NCI-H1105 (cell line): ENCODE results near the gene IL1R2.

Experiments
- DNase-seq: peaks from one replicate; lab custom pipeline; 2025; lab: John Stamatoyannopoulos, UW

Gene IL1R2

DNA sequence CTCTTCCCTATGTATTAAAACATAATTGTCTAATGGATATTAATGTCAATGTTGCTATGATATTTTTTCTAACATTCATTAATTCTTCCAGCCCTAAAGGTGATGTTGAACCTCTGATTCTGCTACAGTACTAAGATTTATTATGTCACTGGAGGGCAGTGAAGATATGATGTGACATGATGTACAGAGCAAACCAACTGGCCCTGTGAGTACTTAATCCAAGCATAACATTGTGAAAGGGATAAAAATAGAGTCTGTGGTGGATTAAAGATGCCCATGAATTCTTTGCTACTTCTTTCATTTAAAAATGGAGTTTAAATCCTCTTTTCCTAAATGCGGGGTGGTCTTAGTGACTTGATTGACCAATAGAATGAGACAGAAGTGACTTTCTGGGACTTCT lies 51.8 kb downstream of the IL1R2 start:
- no peak for DNase-seq

DNA sequence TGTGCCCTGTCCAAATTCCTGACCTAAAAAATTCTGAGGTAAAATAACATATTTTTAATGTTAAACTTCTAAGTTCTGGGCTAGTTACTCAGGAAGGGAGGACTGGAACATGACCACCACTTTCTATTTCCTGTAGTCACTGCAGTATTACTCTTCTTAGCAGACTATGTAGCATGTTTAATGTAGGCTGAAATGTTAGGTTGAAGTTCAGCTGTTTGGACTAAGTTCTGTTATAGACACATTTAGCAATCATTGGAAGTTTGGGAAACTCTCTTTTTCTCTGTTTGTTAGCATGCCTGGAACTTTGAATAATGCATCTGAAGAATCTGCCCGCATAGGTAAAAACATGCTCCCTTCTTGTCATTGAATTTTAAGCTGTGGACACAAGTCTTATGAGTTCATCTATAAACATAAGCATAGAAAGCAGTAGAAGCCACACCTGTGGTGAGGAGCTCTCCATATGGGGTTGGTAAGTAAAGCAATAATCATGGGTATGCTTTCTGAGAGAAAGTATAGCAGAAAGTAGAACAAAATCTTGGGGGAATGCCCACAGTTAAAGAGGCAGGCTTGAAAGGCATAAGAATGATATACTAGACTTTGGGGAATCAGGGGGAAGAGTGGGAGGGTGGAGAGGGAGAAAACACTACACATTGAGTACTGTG lies 52.6 kb downstream of the IL1R2 start:
- DNase-seq, result no peak

DNA sequence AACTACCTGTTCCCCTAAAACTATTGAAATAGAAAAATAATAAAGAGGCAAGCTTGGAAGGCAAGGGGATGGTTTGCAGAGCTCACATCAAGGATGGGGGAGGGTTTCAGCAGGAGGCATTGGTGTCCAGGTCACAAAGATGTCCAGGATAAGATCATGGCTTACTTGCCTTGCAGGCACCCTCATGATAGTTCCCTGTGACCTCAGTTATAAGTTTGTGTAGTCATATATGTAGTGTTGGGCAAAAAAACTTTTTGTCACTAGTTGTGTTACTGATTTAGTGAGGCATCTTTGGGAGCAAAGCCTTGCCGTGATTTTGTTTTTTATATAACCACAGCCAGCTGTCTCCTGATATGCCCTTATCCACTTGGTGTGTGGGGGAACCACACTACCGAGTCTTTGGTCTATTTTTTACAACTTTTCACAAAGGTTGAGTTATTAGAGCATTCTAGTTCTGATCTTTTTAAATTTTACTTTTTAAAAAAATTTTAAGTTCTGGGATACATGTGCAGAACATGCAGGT lies 53.3 kb downstream of the IL1R2 start:
- DNase-seq, result no peak

DNA sequence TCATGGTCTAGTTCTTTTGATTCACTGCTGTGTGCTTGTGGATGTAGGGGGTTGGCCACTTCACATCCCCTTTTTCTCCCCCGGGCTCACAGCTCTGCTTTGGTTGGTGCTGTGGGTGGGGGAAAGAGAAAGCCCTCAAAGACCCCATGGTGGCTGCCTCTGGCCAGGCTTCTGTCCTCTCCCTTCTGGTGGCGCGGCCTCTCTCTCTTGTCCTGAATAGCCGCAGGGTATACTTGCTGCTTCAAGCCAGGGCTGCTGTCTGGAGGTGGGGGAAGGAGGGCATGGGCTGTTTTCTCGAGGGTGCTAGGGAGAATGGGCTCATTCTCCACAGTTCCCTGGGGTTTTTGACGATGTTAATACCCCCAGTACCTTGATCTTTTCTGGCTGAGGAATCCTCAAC lies 53.9 kb downstream of the IL1R2 start:
- DNase-seq, result no peak

DNA sequence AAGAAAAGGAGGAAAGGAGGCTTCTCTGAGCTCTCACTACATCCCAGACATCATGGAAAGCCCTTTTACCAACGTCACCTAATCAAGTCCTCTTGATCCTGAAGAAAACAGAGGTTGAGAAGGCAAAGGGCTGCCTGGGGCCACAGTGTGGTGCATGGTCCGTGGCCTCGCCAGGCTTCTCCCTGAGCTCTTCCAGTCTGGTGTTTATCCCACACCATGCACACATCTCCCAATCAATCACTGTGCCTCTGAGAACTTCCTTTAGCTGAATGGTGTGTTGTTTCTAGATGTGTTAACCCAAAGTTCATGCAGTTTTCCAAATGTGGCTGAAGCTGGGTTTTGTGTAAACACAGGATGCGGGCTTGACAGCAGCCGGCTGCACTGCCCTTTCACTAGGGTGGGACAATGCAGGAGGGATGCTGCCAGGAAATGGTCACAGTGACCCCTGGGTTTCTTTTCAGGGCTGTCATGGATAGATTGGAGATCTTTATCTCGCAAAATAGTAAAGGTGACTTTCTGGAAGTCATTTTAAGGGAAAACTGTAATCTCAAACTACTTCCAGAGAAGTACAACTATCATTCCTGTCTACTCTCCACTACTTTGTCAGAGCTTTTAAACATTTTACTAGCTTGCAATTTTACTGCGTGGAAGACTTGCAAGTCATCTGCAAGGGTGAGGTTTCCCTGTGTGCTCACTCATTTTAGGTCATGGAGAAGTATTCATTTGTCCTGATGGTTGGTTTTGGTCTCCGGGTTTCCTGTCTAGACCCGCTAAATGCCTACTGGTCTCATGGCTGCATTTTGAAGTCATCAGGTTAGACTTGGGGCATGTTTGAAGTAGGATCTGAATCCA lies 54.6 kb downstream of the IL1R2 start:
- no peak for DNase-seq

DNA sequence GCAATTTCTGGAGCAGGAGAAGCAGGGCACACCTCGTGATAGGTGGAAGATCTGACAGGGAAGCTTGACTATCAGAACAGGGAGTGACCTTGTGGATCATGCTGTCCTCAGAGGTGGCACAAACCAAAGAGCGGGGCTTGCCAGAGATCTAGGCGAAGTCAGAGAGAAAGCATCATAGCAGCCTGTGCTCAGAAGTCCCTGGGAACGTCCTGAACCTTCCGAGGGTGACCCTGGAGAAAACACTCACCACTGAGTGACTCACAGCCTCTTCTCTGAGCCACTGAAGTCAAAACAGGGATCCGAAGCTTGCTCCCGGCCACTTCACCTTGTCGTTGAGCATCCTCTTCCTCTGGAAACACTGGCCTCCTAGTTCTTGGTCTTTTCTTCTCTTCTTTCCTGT lies 56.7 kb downstream of the IL1R2 start:
- no peak for DNase-seq

DNA sequence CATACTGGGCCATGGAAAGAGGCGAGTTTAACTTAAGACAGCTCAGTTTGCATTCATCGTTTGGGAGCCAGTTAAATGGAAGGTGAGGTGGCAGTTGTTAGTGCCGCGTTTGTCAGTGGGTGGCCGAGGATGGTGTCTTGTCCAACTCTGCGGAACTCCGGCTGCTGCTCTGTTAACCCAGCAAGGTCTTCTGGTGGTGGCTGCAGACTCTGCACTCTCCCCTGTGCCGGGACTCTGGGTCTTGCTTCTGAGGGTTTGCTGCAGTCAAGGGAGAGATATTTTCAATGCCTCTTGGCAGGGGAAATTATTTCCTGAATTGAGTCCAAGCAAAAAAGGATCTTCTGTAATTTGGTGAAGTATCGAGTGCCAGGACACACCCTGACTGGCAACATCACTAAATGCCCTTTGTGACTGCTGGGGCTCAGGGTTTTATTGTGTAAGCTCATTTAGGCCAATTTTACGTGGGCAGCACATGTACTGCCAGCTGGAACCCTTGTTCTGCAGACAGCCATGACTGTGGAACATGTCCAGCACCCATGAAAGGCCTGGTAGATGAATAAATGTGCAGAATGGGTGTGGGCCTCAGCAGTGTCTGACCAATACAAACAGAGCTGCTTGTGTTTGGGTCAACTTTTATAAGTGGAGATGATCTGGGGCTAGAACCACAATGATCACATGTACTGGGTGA lies 58.1 kb downstream of the IL1R2 start:
- no peak for DNase-seq

DNA sequence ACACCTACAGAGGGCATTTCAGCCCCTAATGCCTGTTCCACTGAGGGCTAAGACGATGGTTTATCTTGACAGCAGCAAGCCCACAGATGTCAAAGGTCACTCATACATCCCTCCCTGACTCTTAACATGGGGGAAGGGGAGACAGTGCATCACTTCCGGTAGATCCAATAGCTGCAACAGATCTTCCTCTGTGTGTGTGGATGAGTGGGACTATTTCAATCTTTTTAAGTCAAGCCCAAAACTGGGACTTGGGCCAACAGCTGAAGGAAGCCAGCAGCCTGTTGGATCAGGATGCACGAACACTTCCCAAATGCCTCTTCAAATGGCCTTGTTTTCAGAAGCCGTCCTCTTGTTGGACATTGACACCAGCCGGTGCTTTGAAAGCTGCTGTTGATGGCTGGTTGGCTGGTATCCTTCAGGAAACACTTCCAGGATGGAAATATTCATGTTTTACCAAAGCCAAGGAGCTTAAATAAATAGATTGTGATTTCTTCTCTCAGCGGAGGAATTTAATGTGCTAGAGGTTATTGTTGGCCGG lies 59.2 kb downstream of the IL1R2 start:
- DNase-seq, result no peak

DNA sequence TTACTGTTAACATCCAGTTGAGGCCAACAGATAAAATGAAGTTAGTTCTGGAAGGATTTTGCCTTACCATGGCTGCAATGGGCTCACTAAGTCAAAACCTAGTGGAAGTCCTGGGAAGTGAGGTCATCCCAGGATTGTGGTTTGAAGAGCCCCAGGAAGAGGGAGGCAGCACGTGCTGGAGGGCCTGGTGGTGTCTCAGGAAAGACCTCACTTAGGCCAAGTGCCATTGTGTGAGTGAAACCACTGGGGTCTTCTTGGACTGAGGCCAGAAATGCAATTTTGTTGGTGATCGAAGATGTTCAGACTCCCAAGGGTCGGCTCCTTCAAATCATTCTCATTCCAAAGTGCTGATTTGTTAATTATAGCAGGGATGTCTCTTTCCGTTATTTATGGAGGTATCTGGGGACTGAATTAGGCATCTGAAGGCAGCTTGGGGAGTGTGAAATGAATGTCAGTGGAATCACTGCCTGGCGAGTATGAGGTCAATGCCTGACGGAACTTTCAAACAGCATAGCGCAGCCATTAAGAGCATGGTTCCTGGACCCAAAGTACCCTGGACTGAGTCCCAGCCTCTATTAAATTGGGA lies 60.0 kb downstream of the IL1R2 start:
- no peak for DNase-seq

DNA sequence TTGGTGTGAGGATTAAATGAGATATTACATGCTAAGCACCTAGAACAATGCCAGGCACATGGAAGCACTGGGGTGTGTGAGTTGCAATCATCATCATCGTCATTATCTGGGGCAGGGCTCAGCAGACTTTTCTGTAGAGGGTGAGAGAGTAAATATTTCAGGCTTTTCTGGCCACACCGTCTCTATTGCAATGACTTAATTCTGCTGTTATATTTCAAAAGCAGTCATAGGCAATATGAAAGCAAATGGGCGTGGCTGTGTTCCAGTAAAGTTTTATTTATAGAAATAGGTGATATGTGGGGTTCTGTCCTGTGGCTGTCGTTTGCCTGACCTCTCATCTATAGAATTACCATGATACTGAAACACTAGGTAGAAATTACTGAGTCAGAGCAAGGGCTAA lies 60.6 kb downstream of the IL1R2 start:
- no peak for DNase-seq

DNA sequence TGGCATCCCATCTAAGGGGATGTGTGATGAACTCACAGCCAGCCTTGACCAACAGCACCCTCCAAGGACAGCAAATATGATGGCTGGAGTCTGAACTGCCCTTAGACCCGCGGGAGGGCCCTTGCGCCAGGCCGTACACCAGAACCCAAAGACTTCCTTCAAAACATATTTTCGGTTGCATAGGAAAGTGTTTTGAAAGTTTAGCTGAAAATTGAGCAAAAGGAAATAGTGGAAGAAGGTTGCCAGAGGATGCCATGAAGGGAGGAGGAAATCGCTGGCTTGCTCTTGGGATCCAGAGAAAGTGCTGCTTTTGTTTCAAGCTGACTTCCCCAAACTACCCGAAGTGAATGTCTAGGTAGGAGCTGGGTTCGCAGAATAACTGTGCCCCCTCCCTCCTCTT lies 61.3 kb downstream of the IL1R2 start:
- no peak for DNase-seq

DNA sequence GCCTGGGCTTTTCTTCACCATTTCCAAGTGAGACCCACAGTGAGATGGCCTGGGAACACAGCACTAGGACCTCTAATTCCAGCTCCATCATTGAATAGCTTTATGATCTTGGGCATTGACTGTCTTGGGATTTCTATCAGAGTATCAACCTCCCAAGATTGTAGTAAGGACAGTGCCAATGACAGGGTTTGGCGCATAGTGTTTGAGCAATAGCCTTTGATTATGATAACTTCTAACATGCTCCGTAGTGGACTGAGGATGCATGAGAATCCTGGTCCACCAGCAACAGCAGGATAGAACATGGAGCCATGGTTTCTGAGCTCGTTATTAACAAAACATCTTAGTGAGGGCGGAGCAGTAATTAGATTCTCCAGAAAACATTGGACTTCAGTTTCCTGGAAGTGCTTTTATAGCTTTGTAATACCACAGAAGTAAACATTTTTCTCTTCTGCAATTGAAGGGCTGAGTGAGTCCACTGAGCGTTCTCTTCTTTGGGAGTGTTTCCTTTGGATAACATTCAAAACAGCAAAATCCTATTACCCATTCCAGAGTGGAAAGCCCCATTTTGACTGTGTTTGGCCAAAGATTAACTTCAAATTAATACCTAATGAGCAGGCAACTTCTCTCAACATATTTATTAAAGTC lies 63.7 kb downstream of the IL1R2 start:
- DNase-seq, result no peak

DNA sequence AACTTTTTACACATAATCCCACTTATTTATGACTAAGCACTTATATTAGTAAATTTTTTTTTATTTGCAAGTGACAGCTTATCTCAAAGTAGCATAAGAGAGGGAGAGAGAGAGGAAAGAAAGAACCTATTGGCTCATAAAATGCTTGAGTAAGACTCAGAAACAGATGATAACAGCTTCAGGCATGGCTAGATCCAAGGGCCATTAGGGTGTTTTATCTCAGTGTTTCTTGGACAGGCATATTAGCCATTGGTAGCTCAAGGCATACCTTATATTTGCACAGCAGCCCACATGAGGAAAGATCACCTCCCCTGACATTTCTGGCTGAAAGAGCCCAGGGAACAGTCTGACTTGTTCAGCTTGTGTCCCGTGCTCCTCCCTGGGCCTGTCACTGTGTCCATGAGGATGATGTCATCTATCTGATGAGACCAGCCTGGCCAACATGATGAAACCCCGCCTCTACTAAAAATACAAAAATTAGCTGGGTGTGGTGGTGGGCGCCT lies 64.4 kb downstream of the IL1R2 start:
- DNase-seq, result no peak

DNA sequence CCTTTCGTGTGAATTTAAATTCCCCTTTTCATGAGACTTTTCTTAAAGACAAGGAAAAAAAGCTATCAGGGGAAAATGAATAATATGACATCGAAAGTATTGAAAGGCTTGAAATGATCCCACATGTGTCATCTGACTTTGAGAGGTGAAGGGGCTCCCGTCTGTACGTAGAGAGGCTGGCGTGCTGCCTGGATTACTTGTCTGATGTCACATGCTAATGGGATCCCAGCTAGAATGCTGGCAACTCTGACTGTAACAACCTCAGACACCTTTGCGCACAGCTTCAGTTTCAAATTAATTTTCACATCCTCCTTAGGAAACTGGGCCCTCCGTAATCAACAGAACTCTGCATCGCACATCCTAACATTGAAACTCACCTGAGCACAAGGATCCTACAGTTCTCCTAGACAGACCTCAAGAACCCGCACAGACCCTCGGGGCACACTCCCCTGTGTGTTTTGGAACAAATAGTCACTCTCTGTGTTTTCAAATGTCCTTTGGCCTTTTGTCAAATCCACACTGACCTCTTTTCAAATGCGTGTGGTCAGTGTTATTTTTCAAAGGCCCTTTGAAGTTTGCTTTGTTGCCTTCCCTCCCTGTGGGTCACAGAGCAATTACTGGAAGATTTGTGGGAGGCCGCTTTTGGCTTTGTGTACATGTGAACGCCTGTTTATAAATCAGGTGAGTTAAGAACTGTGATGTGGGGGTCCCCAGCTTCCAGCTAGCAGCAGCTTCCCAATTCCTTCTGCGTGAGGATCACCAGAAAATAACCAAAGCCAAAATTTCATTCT lies 65.9 kb downstream of the IL1R2 start:
- DNase-seq, result no peak

DNA sequence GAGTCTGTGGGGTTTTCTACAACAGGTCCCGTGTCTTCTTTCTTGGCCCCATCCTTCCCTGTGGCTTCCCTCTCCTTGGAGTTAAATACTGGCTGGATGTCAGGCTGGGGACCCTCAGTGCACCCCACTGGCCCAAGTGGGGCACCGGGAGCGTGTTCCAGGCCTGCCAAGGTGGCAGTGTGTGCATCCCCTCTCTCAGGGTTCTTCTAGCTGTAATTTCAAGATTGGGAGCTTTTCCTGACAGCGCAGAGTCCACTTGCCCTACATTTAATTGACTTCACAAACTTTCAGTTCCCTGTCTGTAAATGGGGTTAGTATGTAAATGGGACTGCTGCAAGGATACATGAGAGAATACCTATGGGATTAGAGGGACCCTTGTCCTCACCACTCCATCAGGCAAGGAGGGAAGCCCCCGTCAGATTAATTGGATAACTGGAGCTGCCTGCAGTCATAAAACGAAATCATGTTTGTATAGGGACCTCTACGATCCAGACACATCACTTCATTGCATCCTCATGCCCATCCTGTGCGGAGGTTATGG lies 66.6 kb downstream of the IL1R2 start:
- no peak for DNase-seq

DNA sequence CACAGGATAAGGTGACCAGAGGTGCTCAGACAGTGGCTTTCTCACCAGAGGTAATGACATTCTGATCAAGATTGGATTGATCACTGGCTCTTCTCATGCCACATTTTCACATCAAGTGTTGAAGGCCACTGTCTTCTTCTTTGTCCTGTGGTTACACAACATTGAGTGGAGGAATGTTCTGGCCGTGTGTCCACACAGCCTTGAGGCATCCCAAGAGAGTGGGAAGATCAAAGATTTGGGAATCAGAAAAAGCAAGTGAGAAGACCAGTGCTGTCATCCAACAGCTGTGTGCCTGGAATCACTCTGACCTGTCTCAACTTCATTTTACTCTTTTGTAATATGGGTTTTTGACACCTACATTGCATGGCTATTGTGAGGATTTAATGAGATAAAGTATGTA lies 67.4 kb downstream of the IL1R2 start:
- DNase-seq, result no peak

DNA sequence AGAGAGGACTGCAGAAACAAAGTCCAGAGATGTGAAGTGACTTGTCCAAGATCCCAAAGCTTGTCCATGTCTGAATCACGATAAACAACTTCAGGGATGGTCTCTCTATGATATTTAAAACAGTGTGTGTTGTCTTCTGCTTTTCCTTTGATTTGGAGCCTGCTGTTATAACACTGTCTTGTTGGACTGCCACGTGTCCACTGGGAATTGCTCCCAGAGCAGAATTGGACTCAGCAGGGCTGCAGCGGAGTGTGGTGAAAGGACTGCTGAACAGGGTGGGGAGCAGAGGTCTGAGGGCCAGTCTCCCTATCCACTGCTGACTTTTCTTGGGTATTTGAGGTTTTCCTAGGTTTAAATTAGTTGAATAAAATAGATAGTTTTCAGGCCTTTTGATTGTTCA lies 68.3 kb downstream of the IL1R2 start:
- no peak for DNase-seq

DNA sequence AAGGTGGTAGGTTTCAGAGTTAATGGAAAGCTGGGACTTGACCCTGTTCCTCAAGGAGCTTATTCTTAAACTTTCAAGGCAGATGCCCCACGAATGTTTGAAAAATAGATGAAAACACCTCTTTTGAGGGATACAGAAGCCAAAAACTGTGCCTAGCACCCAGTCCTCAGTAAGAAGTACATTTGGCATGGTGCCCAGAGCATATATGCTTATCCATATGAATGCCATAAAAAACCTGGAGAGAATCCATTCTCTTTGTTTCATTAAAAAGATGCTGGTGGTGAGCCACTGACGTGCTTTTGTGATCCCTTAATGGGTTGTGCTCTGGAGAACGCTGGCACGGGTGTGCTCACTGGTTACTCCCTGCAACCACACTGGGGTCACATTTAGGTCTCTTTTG lies 69.0 kb downstream of the IL1R2 start:
- DNase-seq, result no peak

DNA sequence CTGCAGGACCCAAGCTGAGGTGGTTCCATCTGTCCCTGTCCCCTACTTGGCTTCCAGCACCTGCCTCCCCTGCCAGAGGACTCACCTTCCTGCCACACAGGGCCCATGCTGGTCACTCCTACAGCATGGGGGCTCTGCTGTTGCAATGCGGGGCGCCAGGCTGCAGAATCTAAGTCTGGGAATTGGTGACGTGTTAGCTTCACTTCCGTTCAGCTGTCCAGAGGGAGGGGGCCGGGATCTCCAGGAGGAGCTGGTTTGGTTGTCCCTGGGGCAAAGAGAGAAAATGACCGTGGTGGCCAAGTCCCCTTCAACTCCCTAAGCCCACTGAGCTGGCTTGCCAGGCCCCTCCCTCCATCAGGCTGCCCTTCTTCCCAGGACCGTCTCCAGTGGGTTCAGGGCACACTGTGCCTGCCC lies 69.5 kb downstream of the IL1R2 start:
- no peak for DNase-seq
